GM18868 (cell line): Measurements from ENCODE around the gene RIF1.
"Not testable (repeated sequence)": the region's sequence is repeated elsewhere in the genome, so short reads cannot be mapped to it uniquely, and the experiment has no call there.

Experiments used
- ATAC-seq: cut with Tn5 transposase; IDR thresholded peaks from one replicate; pipeline ENCODE4 v1.9.1; 2021; ENCODE audit warnings: mild to moderate bottlenecking, moderate library complexity; ENCODE audit not compliant: unreplicated experiment

Gene RIF1

GRCh38 chr2:151421681-151422080 is 12.0 kb downstream of the RIF1 start:
- not testable (repeated sequence) for ATAC-seq

- peak; percentile 84 for ATAC-seq
Observed at GRCh38 chr2:151422917-151423439, 13.3 kb downstream of the RIF1 start.

GRCh38 chr2:151423760-151424159 is 14.1 kb downstream of the RIF1 start:
- no peak for ATAC-seq

GRCh38 chr2:151437630-151438029 is 27.9 kb downstream of the RIF1 start:
- ATAC-seq: no peak

- no peak for ATAC-seq
Observed at GRCh38 chr2:151438506-151438905, 28.8 kb downstream of the RIF1 start.

DNA sequence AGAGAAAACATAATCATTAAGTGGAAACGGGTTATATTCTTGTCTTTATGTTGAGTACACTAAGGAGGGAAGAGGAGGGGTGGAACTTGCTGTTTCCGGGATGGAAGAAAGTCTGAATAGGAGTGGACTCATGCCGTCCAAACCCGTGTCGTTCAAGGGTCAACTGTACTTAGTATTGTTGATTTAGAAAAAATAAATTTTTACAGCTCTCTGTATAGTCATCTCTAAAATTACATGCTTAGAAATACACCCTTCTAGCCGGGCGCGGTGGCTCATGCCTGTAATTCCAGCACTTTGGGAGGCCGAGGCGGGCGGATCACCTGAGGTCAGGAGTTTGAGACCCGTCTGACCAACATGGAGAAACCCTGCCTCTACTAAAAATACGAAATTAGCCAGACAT is 29.4 kb downstream of the RIF1 start:
- ATAC-seq: no peak

DNA sequence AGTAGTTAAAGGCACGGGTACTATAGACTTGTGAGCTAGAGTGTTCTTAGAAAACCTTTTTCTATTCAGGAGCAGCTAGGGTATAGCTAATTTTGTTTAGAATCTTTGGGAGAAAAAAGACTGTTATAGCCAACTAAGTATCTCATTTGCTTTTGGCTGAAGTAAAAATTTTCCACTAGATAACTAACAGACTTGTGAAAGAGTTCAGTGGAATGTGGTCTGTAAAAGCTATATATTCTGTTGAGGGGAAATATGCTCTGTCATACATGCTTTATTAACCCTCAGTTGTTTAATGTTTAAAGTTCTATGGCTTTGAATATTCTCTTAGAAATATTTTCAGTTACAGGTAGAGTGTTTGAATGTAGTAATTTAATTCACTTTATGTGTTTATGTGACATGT is 49.7 kb downstream of the RIF1 start:
- no peak for ATAC-seq

DNA sequence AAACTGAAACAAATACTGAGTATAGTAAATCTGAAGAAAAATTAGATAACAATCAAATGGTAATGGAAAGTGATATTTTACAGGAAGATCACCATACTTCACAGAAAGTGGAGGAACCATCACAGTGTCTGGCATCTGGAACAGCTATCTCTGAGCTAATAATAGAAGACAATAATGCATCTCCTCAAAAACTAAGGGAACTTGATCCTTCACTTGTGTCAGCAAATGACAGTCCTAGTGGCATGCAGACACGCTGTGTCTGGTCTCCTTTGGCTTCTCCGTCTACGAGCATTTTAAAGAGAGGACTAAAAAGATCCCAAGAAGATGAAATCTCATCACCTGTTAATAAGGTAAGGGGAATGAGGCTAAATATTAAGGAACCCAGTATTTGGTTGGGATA is 56.1 kb downstream of the RIF1 start:
- no peak for ATAC-seq

DNA sequence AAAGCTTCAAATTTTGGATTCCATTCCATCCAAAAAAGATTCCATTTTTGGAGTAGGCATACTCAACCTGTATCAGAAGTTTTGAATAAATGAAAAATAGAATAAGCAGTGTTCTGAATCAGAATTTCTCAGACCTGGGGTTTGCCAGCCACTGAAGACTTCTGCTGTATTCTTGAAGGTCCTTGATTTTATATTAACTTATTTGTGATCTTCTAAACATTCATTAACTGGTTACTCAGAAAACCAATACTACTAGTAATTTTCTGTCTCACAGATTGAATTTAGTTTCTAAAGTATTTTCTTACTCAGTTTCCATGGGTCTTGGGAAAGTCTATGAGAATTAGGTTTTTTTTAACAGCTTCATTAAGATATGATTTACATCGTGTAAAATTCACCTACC is 60.9 kb downstream of the RIF1 start:
- no peak for ATAC-seq

- no peak for ATAC-seq
Observed at GRCh38 chr2:151472966-151473365, 63.3 kb downstream of the RIF1 start.

- ATAC-seq: no peak
Observed at GRCh38 chr2:151475071-151475470, 65.4 kb downstream of the RIF1 start.

DNA sequence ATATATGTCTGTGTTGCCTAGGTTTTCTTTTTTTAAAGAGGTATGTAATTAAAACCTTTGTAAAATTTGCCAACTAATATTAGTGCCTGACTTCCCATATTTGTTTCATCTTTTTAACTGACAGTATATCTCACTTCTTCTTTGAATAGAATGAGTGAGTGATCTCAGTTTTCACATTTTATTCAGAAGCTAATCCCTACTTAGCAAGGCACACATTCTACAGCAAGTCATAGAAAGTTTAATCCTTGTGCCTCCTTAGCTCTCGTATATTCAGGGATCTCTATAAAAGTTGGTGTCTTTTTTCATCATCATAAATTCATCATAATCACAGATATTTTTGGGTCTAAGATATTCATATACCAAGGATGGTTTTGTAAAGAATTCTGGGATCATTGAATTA is 66.6 kb downstream of the RIF1 start:
- no peak for ATAC-seq

- no peak for ATAC-seq
Observed at GRCh38 chr2:151478011-151478410, 68.3 kb downstream of the RIF1 start.

GRCh38 chr2:151481744-151482143 is 72.0 kb downstream of the RIF1 start:
- peak; percentile 63 for ATAC-seq

DNA sequence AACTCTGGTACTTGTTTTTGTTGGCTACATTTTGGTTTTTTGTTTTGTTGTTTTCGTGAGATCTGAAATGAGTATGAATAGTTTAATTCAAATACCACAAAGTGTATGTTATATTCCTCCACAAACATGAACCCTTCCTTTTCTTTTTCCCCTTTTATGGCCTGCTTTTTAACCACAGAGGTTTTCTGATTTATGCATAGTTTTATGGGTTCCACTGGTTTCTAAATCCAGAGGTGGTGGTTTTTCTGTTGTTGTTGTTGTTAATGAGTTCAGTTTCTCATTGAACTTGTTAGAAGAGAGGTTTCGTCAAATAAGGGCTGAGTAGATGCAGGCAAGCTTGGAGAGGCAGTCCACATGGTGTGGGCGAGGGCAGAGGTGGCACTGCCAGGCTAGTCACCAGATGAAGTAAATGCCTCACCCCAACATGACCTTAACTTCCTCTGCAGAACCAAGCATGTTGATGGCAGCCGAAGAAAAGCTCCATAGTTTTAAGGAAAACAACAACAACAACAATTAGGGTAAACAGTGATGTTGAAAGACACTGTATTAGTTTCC is 72.5 kb downstream of the RIF1 start:
- no peak for ATAC-seq

DNA sequence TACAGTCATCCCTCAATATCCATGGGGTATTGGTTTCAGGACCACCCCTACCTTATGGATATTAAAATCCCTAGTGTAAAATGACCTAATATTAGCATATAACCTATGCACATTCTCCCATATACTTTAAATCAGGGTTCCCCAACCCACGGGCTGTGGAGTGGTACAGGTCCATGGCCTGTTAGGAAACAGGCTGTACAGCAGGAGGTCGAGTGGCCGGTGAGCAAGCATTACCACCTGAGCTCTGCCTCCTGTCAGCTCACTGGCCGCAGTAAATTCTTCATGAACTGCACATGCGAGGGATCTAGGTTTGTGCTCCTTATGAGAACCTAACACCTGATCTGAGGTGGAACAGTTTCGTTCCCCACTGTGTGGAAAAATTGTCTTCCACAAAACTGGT is 73.8 kb downstream of the RIF1 start:
- ATAC-seq: no peak

GRCh38 chr2:151484100-151484499 is 74.4 kb downstream of the RIF1 start:
- ATAC-seq: no peak

DNA sequence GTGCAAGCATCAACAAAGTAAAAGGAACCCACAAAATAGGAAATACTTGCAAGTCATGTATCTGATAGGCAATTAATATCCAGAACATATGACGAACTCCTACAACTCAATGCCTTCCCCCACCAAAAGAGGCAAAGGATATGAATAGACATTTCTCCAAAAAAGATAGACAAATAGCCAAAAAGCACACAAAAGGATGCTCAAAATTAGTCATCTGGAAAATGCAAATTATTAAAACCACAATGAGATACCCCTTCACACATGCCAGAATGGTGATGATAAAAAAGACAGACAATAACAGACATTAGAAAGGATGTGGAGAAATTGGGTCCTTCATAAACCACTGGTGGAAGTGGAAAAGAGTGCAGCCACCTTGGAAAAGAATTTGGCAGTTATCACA is 76.4 kb downstream of the RIF1 start:
- ATAC-seq: no peak

DNA sequence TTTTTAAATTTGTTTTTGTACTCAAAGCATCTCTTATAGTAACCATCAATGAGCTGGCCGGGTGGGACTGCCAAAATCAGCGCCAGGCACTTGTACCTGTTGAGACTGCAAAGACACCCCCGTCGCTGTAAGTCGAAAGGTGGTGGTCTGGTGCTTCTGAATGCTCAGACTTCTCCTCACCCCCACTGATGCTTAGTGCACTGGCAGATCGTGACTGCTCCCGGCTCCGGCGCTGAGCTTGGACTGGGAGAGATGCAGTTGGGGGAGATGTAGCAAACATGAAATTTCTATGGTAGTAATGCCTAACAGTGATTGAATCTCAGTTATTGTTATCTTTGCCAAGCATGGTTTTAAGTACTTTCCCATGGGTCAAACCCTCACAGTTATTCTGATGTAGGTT is 80.6 kb downstream of the RIF1 start:
- no peak for ATAC-seq

DNA sequence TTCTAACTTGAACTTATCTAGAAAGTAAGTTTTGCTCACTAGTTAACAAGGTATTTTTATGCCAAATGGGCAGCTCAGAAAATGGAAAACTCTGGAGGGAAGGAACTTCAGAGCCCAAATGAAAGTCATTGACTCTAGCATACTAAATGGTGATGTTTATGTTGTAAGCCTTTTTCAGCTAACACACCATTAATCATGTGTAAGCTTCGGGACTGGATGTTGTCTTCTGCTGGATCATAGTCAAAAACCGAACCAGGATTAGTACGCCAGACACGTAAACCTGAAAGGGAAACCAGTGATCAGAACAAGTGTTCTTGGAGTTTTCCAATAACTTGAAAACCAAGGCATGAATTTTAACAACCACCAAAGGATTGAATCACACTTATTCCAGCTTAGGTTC is 81.8 kb downstream of the RIF1 start:
- ATAC-seq: no peak

DNA sequence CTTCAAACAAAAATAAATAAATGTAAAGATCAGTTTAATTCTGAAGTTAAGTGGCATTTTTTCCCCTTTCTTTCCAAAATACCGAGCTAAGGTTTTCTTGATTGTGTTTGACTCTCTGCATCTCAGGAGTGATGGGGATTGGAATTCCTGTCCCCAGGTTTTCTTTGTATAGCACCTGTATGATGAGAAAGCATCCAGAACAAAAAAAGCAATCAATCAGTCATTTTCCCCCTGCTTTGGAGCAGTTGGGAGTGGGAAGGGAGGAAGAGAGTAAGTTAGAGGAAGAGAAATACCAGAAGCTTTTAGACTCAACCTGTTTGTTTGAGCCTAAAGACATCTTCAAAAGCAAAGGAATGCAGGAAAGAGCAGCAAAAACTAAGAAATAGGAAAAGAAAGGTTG is 88.5 kb downstream of the RIF1 start:
- no peak for ATAC-seq

DNA sequence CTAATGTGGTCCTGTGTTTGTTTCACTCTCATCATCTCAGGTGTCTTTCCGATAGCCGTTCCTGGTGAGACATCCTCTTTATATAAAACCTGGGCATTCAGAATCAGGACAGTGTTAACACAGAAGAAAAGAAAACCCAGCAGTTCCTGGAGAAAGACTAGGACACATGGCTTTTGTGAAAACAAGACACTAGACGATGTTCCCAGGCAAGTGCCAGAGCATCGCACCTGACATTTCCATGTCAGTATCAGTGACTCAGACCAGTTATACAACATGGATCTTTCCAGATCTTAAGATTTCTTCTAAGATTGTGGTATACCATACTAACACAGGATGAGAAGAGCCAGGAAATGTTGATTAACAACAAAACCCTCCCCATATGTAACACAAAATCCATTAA is 96.5 kb downstream of the RIF1 start:
- no peak for ATAC-seq

GRCh38 chr2:151508519-151508918 is 98.8 kb downstream of the RIF1 start:
- ATAC-seq: no peak
